22Rv1 (cell line): Measurements from ENCODE around the gene PORCN.
A peak's percentile ranks its signal among the peaks of the same experiment; 100 is the strongest.

Experiments used
- H3K27ac ChIP-seq: fragments of 450-650 bp; 2 replicates; pipeline ENCODE4 v1.5.1; 2017
- CTCF ChIP-seq: fragments of 450-650 bp; IDR thresholded peaks from 2 replicates; pipeline ENCODE4 v1.5.1; 2017; ENCODE audit warnings: mild to moderate bottlenecking
- ZFX ChIP-seq: fragments of 450-650 bp; IDR thresholded peaks from 2 replicates; pipeline ENCODE4 v1.6.1; 2017; ENCODE audit warnings: antibody characterized with exemption, borderline replicate concordance

Gene PORCN

DNA sequence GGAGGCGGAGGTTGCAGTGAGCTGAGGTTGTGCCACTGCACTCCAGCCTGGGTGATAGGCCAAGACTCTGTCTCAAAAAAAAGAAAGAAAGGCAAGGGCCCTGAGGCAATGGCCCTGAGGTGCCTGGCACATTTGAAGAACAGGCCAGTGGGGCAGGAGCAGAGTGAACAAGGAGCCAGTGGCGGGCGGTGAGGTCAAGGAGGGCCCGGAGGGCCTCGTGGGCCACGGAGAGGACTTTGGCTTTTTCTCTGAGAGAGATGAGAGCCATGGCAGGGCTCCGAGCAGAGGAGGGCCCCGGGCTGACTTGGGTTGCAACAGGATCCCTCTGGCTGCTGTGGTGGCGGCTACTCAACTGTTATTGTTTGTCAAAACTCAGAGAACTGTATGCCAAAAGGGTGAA is 19.5 kb upstream of the PORCN start:
- TF ChIP-seq CTCF = no peak
- TF ChIP-seq ZFX = no peak
- H3K27ac ChIP-seq = no peak overlapping the region

DNA sequence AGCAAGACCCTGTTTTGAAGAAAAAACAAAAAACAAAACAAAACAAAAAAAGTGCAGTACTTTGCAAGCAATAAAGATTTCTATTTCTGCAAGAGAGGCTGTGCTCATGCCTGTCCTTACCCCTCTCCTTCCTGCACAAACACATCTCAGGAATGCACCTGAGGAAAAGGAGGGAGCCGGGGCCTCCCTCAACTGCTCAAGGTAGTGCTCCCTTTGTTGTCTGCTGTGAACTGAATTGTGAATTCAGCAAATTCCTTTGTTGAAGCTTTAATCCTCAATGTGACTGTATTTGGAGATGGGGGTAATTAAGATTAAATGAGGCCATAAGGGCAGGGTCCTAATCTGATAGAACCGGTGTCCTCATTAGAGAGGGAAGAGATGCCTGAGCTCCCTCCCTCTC is 18.9 kb upstream of the PORCN start:
- H3K27ac ChIP-seq = no peak overlapping the region
- no peak for TF ChIP-seq ZFX
- no peak for TF ChIP-seq CTCF

GRCh38 chrX:48490661-48491060 is 18.1 kb upstream of the PORCN start:
- no peak overlapping the region for H3K27ac ChIP-seq
- TF ChIP-seq ZFX = no peak
- no peak for TF ChIP-seq CTCF

GRCh38 chrX:48491809-48492208 is 17.0 kb upstream of the PORCN start:
- H3K27ac ChIP-seq = no peak overlapping the region
- TF ChIP-seq ZFX (no peak), CTCF (no peak)

- no peak for TF ChIP-seq ZFX
- TF ChIP-seq CTCF = no peak
- H3K27ac ChIP-seq = no peak overlapping the region
These were observed 16.4 kb upstream of the PORCN start for GRCh38 chrX:48492293-48492910.

DNA sequence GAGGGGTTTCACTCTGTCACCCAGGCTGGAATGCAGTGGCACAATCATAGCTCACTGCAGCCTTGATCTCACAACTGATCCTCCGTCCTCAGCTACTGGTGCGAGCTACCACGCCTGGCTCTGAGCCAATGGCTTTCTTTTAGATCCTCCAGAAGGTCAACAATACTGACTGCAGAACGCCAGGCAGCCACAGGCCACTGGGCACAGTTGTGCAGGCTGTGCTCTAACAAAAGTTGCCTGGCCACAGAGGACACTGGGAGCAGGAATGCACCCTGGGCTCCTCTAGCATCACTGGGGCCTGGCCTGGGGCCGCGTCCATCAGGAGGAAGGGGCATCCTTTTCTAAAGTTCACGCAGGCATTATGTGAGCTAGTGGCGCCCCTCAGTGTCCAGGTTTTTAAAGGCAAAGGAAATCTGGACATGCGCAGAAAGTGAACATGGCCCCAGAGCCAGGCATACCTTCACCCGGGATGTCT is 14.9 kb upstream of the PORCN start:
- H3K27ac ChIP-seq = no peak overlapping the region
- TF ChIP-seq CTCF = peak; percentile 57
- no peak for TF ChIP-seq ZFX

- no peak for TF ChIP-seq ZFX
- no peak for TF ChIP-seq CTCF
- no peak overlapping the region for H3K27ac ChIP-seq
These were observed 12.1 kb upstream of the PORCN start for GRCh38 chrX:48496660-48497059.
